NCI-H1417 treated with DMSO at 0.1 percent for 48 hours (cell line): Measurements from ENCODE around the gene SNX30.

Experiments
- DNase-seq: peaks from one replicate; lab custom pipeline; 2025; lab: John Stamatoyannopoulos, UW

The SNX30 gene

DNA sequence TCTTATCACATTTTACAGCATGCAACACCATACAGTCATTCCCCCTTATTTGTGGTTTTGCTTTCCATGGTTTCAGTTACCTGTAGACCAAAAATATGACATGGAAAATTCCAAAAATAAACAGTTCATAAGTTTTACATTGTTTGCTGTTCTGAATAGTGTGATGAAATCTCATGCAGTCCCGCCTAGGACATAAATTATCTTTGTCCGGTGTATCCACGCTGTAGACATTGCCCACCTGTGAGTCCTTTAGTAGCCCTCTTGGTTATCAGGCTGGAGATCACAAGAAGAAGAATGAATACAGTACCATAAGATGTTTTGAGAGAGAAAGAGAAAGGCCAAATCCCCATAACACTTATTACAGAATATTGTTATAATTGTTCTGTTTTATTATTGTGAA lies 72.1 kb downstream of the SNX30 start:
- no peak for DNase-seq

DNA sequence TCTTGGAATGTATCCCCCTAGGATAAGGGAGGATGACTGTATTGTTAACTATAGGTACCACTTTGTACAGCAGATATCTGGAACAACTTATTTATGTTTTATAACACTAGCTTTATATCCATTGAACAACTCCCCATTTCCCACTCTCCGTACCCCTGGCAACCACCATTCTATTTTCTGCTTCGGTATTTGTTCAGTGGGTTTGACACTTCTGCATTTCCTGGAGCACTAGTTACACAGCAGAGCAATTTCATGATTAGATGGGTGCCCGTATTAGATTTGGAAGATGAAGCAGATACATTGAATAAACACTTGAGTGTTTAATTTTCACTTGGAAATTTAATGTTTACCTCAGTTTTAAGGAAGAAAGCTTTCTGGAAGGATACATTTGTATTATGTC lies 72.7 kb downstream of the SNX30 start:
- no peak for DNase-seq

DNA sequence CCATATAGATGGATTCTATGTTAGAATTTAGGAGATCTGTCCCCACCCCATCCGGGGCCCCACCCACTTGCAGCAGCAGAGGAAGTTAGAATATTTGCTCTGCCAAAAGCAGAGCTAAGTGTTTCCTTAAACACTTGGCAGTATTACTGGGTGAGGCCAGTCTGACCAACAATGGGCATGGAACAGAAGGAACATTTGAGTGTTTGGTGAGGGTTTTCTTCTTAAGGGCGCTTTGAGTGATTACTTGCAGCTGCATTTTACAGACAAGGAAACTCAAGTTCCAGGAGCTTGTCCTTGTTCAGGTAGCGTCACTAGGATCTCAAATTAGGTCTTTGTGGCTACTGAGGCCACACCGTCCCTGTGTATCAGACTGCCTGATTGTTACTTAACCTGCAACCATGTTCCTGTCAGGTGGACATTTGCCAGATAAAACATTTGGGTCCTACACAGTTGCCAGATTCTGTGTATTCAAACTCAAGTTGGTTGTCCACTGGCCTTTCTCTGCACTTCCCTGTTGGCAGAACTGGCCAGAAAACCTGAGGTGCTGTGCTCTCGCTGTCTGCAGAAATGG lies 80.8 kb downstream of the SNX30 start:
- no peak for DNase-seq

DNA sequence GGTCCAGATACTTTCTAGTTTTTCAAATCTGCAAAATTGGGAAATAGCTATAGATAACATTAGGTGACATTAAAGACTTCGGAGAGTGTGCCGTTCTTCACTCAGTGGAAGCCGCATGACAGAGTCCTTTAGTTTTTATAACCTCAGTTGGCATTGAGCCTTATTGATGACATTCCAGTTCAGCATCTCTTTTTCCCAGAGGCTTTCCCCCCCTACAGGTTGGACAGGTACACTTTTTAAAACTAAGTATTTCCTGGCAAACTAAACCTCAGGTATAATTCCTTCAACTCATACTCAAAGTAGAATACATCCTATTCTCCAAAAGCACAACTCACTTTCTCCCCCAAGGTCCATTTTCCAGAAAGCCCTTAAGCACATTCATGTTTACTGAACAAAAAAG lies 81.4 kb downstream of the SNX30 start:
- DNase-seq = no peak

DNA sequence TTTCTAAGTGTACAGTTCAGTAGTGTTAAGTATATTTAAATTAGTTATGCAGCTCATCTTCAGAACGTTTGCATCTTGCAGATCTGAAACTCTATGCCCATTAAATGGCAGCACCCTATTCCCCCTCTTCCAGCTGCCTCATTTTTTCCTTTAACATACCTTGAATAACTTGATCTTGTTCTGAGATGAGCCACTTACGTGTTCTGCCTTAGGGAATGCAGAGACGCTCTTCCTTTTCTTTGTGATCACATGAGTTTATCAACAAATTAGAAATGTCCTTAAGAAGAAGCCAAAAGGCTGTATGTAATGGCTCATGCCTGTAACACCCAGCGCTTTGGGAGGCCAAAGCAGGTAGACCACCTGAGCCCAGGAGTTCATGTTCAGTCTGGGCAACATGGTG lies 82.5 kb downstream of the SNX30 start:
- no peak for DNase-seq

DNA sequence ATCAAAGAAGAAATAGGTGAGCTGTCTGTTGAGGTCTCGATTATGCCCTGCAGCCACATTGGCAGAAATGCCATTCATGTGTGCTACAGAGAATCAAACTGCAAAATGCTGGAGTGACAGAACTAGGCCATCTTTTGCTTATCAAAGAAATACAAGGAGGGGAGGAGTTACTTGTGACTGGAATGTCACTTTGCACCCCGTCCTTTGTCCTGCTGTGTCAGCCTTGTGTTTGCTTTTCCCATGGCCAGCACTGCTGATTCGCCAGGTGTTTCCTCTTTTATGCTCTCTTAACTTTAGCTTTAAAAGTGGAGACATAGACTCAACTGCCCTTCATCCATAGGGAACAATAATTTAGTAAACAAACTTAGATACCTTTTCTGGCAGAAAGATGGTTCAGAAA lies 85.8 kb downstream of the SNX30 start:
- no peak for DNase-seq

DNA sequence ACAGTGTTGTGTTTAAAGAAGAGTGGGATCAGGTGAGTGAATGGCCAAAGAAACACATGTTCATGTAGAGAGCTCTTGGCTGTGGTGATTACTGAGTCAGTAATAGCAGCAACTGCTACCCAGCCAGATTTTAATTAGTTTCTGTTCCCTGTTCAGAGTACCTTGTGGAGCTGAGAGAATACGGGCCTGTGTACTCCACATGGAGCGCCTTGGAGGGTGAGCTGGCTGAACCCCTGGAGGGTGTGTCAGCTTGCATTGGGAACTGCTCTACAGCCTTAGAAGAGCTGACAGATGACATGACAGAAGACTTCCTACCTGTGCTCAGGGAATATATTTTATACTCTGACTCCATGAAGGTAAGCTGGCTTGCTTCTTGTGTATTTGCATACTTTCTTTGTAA lies 87.8 kb downstream of the SNX30 start:
- no peak for DNase-seq

DNA sequence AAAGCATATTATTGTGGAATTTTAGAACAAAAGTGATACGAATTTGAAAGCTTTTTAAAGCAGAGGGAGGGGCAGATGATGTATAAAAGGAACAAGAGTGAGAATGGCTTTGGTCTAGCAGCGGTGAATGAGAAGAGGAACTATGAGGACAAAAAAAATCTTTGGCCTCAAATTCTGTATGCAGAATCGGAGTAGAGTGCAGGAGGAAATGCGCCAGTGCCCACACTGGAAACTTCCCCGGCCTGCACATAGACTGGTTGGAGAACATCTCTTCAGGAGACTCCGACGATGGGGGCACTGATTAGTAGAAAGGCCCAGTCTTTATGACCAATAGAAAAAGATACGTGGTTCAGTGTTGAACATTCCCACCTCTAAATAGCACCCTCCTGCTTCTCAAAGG lies 88.8 kb downstream of the SNX30 start:
- DNase-seq = no peak

DNA sequence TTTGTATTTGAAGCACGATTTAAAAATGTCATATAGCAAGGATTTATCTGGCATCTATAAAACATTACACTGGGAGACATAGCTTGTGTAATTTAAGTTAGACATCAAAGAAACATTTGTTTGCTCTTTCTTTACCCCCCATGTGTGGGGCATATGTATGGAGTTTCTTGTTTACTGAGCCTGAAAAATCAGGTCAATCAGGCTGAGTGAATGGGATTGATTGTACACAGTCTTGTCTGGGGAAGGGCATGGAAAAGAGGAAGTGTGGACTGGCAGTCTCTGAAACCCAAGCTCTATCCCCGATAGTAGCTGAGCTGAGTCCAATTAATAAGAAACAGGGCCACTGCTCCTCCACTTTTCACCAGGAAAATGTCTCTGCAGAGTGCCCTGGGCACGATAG lies 90.7 kb downstream of the SNX30 start:
- DNase-seq = no peak

DNA sequence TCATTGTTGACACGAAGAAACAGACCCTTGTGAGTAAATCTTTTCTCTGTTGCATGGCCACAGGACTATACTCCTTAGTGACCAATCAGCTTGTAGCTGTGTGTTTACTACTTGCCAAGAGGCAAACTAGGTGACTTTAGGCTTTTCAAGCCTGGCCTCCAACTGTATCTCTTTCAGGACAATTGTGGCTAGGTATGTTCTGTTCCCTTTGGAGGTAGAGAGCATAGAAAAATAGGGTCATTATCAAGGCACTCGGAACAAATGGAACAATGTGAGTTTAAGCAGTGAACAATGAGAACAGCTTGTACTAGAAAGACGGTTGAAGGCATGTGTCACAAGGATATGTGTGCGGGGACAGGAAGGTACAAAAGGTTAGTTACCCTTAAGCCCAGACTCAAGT lies 92.0 kb downstream of the SNX30 start:
- no peak for DNase-seq

DNA sequence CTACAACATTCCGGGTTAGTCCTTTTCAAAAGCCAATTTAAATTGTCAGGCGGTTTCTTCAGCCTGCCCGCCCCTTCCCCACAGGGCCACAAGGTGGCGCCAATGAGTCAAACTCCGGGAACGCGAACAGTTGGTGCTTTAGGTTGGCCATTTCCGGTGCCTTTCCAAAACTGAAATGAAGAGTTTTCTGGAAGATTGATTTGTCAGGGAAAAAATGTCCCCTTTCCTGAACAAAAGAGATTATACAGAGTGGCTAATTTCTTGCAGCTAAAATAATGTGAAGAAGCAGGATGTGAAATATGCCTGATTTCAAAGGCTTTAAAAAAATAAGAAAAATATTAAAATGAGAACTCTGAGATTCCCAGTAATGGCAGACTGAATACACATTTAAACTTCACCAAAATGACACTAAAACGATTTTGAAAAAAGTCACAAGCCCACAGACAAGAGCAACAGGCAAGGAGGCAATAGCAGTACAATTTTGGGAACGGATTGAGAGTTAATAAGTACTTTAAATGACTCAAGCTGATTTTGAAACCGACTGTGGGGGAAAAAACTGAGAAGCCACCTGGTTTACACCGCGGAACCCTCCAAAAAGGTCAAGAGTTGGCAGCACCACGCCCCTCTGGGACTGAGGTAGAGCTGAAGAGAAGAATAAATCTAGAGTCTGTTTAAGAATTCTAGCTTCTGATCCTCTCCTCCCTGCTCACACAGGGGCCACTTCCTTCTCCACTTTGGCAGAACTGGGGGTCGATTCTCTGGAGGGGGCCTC lies 94.4 kb downstream of the SNX30 start:
- DNase-seq = no peak

DNA sequence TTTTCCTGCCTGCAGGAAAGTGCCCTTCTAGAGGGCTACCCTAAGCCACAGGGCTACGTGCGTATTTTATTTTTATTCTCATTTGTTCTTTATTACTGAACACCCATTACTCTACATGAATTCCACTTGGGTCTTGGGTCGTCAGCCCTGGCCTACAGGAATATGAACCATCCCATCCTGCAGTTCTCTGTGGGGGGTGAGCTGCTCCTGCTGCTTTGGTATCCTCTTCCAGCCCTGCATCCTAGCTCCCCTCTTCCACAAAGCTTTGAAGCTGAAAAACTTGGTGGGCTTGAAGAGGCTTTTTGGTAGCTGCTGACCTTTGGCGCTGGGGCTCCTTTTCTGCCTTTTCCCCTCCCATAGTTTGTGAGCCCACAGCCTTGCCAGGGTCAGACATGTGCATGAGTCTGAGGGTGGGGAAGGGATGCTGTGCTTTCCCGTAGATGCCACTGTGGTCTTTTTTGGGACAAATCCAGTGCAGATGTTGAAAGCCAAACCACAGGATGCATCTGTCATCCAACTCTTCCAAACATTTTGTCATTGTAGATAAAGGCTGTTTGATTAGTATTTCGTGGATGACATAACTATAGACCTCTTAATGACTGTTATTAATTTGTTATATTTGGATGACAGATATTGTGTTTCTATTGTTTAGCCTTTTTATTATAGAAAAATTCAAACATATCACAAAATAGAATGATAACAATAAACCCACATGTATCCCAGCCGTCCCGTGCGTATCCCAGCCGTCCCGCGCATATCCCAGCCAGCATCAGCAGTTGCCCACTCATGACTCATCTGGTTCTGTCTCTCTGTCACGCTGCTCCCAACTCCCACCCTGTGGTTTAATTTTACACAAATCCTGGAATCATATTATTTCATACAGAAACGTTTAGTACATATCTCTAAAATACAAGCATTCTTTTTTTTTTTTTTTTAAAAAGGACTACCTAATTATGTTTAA lies 96.2 kb downstream of the SNX30 start:
- DNase-seq = no peak

DNA sequence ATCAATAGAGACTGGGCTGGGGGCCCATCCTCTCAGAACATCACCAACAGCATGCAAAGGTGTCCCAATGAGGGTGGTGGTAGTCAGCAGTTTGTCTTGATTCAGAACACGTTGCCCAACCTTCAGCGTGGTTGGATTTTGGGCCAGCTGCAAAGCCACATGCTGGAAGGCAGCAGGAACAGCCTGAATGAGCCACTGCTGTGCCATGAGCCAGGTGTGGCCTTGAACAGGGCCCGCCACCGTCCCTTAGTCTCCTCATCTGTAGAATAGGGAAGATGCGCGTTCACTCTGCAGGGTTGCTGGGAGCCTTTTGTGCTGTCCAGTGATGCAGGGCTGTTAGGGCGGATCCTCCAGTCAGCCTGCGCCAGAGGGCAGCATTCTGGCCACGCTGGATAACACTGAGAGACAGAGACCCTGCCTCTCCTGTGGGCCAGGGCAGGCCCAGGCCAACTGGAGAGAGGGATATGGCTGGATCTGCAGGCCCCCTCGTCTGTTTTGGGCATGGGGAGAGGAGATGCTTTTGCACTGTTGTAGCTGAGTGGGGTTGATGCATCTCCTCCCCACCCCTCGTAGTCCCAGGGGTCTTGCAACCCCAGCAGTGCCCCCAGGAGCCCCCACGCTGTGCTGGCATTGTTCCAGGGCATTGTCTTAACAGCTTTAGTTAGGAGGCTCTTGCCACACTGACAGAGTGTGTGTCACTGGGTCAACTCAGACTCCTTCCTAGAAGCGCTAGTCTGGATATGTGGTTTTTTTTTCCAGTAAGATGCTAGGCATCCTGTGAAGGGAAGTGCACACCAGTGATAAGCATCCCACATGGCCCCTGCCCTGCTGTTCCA lies 98.0 kb downstream of the SNX30 start:
- no peak for DNase-seq

DNA sequence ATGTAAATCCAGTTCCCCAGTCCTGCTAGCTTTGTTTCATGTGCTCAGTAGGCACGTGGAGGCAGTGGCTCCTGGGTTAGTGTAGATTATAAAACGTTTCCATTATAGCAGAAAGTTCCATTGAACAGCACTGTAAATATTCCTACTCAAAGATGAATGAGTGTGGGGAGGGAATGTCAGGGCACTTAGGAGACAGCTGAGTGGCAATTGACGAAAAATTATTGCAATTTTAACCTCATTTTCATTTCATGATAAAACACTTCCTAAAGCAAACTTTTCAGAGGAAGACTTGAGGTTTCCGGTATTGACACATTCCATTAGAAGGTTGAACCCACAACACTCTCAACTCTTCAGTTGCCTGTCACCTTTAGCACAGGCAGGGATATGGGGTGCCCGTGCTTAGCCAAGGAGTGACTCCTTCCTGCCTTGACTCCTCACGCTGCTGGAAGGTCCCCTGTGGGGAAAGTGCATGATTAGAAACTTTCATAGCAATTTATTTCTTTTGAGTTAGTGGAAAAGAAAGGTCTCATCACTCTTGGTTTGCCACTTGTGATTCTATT lies 98.9 kb downstream of the SNX30 start:
- no peak for DNase-seq

DNA sequence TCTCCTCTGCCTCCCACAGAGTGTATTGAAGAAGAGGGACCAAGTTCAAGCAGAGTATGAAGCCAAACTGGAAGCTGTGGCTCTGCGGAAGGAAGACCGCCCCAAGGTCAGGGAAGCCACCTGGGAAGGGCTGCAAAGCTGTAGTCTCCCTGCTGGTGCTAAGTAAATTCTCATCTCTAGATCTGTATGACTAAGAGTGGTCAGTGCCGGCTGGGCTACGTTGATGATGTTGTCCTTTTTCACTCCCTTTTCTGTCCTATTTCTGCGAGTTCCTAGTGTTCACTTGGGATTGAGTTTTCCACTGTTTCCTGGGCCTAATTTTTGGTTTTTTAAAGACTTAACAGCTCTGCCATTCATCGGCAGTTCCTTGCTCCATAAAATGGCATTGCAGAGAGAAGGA lies 100.3 kb downstream of the SNX30 start:
- DNase-seq = no peak

DNA sequence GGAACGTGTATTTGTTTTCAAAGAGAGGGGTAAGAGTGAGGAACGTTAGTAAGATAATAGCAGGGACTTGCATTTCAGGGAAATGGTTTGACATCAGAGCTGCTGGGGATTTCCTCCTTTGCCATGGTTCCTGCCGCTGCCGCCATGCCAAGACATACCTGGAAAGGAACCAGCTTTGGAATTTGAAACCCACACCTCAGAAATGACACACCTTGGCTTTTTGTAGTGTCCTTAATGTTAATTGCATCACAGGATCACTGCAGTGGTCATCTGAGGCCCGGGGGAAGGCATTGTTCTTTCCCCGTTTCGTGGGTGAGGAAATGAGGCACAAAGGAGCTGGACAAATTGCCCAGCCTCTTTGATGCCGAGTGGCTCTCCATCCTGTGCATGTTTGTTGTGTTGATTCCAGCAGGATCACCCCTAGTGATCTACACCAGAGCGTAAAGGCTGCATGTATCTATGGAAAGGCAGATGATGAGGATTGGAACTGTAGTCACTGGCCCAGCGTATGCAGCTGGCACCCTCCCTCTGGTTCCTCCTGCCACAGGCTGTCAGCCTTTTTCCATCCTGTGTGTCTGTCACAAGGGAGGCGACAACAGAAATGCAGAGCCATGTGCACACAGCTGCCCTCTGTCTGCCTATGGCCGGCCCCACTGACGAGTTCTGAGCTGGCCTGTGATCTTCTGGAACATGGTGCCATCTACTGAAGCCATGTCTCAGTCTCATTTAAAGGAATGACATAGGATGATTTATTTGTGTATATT lies 102.4 kb downstream of the SNX30 start:
- DNase-seq = no peak

DNA sequence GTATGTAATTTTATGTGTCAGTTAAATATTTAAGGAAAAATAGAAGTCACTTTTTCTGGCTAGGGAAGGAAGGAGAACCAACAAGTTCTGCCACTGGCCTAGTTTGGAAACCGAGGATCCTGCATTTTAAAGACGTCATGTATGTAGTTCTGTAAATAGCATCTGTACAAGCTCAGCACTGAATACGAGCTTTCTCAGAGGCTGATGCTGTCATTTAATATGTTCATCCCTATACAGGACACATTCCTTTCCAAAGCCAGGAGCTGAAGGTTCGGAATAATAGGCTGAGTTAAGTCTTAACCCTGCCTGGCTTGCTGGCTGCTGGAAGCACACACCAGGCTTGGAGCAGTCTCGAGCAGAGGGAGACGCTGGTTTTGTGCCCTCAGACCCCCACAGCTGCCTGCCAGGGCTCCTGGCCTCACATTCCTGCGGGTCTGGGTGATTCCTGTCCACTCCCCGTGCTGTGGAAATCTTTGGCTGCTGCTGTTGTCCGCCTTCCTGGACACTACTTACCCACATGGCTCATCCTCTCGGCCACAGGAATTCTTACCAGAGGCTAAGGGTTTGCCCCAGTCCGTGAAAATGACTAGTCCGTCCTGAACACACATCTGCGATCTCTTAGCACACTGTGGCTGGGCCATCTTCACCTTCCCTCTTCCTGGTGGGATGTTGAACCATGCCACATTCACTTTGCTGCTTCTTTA lies 103.5 kb downstream of the SNX30 start:
- DNase-seq = no peak

DNA sequence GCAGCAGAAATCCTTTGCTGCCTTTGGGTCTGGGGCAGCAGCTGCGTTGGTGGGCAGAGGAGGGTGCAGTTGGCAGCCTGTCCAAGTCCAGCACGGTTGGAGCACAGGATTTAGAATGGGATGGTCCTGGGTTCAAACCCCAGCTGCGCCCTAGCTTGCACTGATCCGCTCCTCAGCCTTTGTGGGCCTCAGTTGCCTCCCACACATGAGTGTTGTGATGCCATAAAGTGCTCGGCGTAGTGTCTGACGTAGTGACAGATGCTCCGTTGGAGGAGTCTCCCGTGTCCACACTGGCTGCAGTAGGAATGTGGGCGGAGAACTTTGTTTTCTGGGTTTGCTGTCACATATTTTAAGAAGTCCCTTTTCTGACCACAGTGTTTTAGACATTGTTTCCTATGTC lies 104.1 kb downstream of the SNX30 start:
- no peak for DNase-seq

DNA sequence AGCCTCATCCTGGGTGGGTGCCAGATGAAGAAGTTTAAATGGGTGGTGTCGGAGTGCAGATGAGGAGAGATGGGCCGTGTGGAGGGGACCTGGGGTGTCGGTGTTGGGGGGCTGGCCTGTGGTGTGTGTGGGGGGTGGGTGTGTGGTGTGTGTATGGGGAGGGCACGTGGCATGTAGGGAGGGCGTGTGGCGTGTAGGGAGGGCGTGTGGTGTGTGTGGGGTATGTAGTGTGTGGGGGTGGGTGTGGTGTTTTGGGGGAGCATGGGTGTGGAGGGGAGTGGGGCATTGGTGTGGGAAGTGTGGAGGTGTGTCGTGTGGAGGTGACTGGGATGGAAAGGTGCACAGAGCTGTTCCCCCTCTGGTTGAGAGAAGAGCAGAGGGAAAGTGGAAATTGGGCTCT lies 105.6 kb downstream of the SNX30 start:
- no peak for DNase-seq

DNA sequence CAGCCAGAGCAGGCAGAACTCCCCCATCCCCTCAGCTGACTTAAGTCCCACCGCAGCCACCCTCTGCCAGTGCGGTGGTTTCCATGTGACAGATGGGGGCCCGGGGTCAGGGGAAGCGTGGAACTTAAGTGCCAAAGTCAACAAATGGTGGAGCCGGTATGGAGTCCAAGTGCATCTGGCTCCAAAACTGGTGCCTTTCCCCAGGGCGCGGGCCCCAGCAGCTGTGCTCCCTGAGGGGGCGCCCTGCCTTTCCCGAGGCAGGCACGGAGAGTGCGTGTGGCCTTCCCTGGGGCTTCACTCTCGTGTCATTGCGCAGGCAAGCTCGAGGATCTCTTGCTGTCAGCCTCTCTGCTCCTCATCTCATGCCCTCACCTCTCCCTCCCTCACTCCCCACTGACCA lies 106.3 kb downstream of the SNX30 start:
- no peak for DNase-seq
